Heart right ventricle (tissue), 16 donors: ENCODE measurements around the gene CYSRT1. TPM values are rescaled to one million over a fixed set of nuclear protein-coding genes. Genes with fewer than 3 reads are reported as not detected.

Source experiments
- ATAC-seq, 8 donors: fragments of 200-7000 bp; cut with Tn5 transposase; one replicate each; pipeline ENCODE4 v1.9.1; 2020; ENCODE audit warnings: mild to moderate bottlenecking in 8 of 8, moderate library complexity in 8 of 8, moderate number of reproducible peaks in 1 of 8
- DNase-seq, 2 donors: peaks; one replicate each; pipeline ENCODE4 v3.0.0-alpha.2; 2020
- H3K27ac ChIP-seq, 10 donors: fragments of 200-600 bp; sonication (generic) in 2 of 10; one replicate each; pipeline versions ENCODE4 v1.5.0 to v1.8.0; 2020 to 2022; ENCODE audit warnings: mild to moderate bottlenecking in 3 of 10
- H3K27me3 ChIP-seq, 7 donors: fragments of 200-600 bp; one replicate each; pipeline ENCODE4 v1.8.0; 2021 to 2022; ENCODE audit warnings: mild to moderate bottlenecking in 2 of 7
- H3K36me3 ChIP-seq, 9 donors: fragments of 200-600 bp; sonication (generic) in 1 of 9; one replicate each; pipeline versions ENCODE4 v1.5.0 to v1.8.0; 2020 to 2022; ENCODE audit warnings: mild to moderate bottlenecking in 2 of 9
- H3K4me1 ChIP-seq, 9 donors: fragments of 200-600 bp; sonication (generic) in 1 of 9; one replicate each; pipeline versions ENCODE4 v1.5.0 to v1.8.0; 2020 to 2022; ENCODE audit warnings: mild to moderate bottlenecking in 4 of 9
- H3K4me3 ChIP-seq, 10 donors: fragments of 200-600 bp; sonication (generic) in 2 of 10; one replicate each; pipeline versions ENCODE4 v1.5.0 to v1.8.0; 2020 to 2022; ENCODE audit warnings: mild to moderate bottlenecking in 7 of 10, moderate library complexity in 2 of 10
- H3K9me3 ChIP-seq, 11 donors: fragments of 200-600 bp in 10 of 11; sonication (generic) in 2 of 11; one replicate each; pipeline versions ENCODE4 v1.5.0 to v1.8.0; 2013 to 2022; ENCODE audit warnings: mild to moderate bottlenecking in 2 of 11, control low read depth in 1 of 11, moderate library complexity in 1 of 11
- CTCF ChIP-seq, 9 donors: fragments of 200-600 bp; sonication (generic) in 2 of 9; IDR thresholded peaks; one replicate each; pipeline versions ENCODE4 v1.5.0 to v1.8.0; 2021 to 2022; ENCODE audit warnings: antibody characterized with exemption in 9 of 9, mild to moderate bottlenecking in 5 of 9, moderate library complexity in 1 of 9
- WGBS, 2 donors: extraction: QIAGEN DNeasy Blood & Tissue Kit; methylation state at CpG; one replicate each; pipeline ENCODE4 v1.1.7; 2013; ENCODE audit warnings: inconsistent platforms in 1 of 2; 5-methylcytosine and 5-hydroxymethylcytosine counted together
- intact Hi-C, 10 donors: fragments of 100-400 bp; cut with DNase I; formaldehyde crosslinking; loops; one replicate each; pipeline versions ENCODE4 v1.11.1 to v1.14.2; 2022
- polyA plus RNA-seq, 2 donors: library from polyadenylated mRNA; stranded (reverse); fragments of 200-250 nt; gene quantifications; one replicate each; pipeline ENCODE4 v1.2.3, GENCODE V29; 2013
- total RNA-seq, 10 donors: library from RNA; stranded (reverse); fragmentation: NEBNext Ultra II Directional in 3 of 10; extraction: Animal tissue kit (Norgen Biotek cat#: 25700) in 3 of 10; gene quantifications; one replicate each; pipeline versions ENCODE4 v1.2.1 to v1.2.4, GENCODE V29; 2021 to 2023
- donor health status: Arrhythmogenic right ventricular cardiomyopathy.
- donor health status: ischemic (EF 13 %, LVEDD 7.1; RV severe dilation, severe dysfunction).
- donor health status: healthy with polysubstance abuse.
- donor health status: DM: no; HTN: yes; CAD: no.
- donor health status: DM: no; HTN: no; CAD: no.
- donor health status: ischemic (EF 25% LVEDD 6.9; RV normal size, moderate dysfunction).
- donor health status: ischemic (EF 25% LVEDD 5.7; RV mildly dilated, moderate dysfunction).
- donor health status: healthy.
- donor health status: DM: yes; HTN: yes; CAD: no.
- donor health status: Ischemic cardiomyopathy.
- donor health status: ischemic (EF 35%, LVEDD 5.7; RV mildly dilated, moderate dysfunction).
- donor health status: nonischemic (EF 11% LVEDD 7.7; RV severe dilation, severe dysfunction).
- donor health status: DM: yes; HTN: yes; CAD: no.
- donor health status: PGD.
- donor health status: ischemic (EF 29% LVEDD 5.4; RV normal size, mild dysfunction).
- donor health status: nonischemic (EF 23%, LVEDD 6.1; RV moderate dilation, normal function).

Gene CYSRT1
- total and polyA plus RNA-seq, 12 donors: 0.19 to 0.71 (median 0.37) TPM; not detected in 4

GRCh38 chr9:137181680-137182079 lies 43.3 kb upstream of the CYSRT1 start:
- Histone ChIP-seq H3K4me1 (peaks cover 4 to 18% (median 9%) of the 10 kb centered on the region in 9 donors), H3K27me3 (no peaks in the 10 kb centered on the region), H3K36me3 (peaks cover 4 to 92% (median 49%) of the 10 kb centered on the region in 9 donors), H3K27ac (no peak overlapping the region), H3K4me3 (no peak overlapping the region), H3K9me3 (no peaks in the 10 kb centered on the region)
- DNase-seq (no peak), ATAC-seq (no peak)
- intact Hi-C loops: loop anchor here in 2 of 10 donors (10.0 kb wide), 1 partner anchor 47 kb away; the partner anchor contains the start of gene GRIN1 (in 2 of the 2)
- 94 to 95% methylated on average over 22 of the region's 22 CpGs for WGBS, 2 donors
- no peak for TF ChIP-seq CTCF (IDR thresholded peaks at IDR 0.05)

GRCh38 chr9:137182836-137183235 lies 42.1 kb upstream of the CYSRT1 start:
- ATAC-seq (no peak), DNase-seq (no peak)
- H3K27me3 ChIP-seq: no peaks in the 10 kb centered on the region
- no peak overlapping the region for H3K4me3 ChIP-seq
- 89 to 94% methylated on average over 12 to 17 of the region's 17 CpGs for WGBS, 2 donors
- intact Hi-C loops: loop anchor here in 2 of 10 donors (10.0 kb wide), 1 partner anchor 48 kb away; the partner anchor contains the start of gene GRIN1 (in 2 of the 2)
- H3K36me3 ChIP-seq: peaks cover 4 to 90% (median 49%) of the 10 kb centered on the region in 9 donors
- peaks cover 14 to 29% (median 21%) of the 10 kb centered on the region in 9 donors for H3K4me1 ChIP-seq
- TF ChIP-seq CTCF (IDR thresholded peaks at IDR 0.05): no peak
- H3K27ac ChIP-seq: no peak overlapping the region
- H3K9me3 ChIP-seq: no peaks in the 10 kb centered on the region

- intact Hi-C loops: loop anchor here in 2 of 10 donors (10.0 kb wide), 1 partner anchor 49 kb away; the partner anchor contains the start of gene GRIN1 (in 2 of the 2)
Measured at GRCh38 chr9:137183980-137184595, 40.9 kb upstream of the CYSRT1 start.

More at GRCh38 chr9:137183980-137184595, 40.9 kb upstream of the CYSRT1 start:
- WGBS, 2 donors: 90 to 92% methylated on average over 27 of the region's 27 CpGs
- DNase-seq: no peak
- peaks cover 15 to 31% (median 24%) of the 10 kb centered on the region in 9 donors for H3K4me1 ChIP-seq
- no peak for ATAC-seq
- H3K4me3 ChIP-seq: no peak overlapping the region
- no peak overlapping the region for H3K27ac ChIP-seq
- peaks cover 4 to 78% (median 49%) of the 10 kb centered on the region in 9 donors for H3K36me3 ChIP-seq
- H3K9me3 ChIP-seq: no peaks in the 10 kb centered on the region
- no peak for TF ChIP-seq CTCF (IDR thresholded peaks at IDR 0.05)
- H3K27me3 ChIP-seq: no peaks in the 10 kb centered on the region
